ENCODE data around the gene NPTXR. TPM values are rescaled to one million over a fixed set of nuclear protein-coding genes. Genes with fewer than 3 reads are reported as not detected.

The NPTXR gene
- total and polyA plus RNA-seq, 10 of the 15 experiments (the other 5 are each of a cell fraction or from before 2014, with no cell fraction given) = 0.02 to 0.38 (median 0.07) TPM; not detected in 2

DNA sequence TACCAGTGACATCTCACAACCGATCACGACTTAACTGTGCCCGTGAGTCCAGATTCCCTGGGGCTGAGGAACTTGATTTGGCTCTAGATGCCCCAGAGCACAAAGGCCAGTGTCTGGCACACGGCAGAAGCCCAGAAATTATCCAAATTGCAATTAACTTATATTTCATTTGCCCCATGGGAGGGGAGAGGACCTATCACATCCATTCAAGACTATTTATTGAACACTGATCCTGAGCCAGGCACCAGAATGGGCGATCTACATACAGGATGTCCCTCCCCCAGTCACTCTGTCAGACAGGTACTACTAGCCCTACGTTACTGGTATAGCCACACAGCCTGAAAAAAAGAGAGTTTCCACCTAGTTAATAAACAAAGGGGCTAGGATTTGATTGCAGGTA is 55.0 kb downstream of the NPTXR start:
- ATAC-seq = no peak
- RAD21 ChIA-PET (ENCODE audit: unreplicated experiment) = no interaction called here
- H3K36me3 ChIP-seq (ENCODE audit: control insufficient read depth in 2 of 2, insufficient read depth in 2 of 2, low read length in 1 of 2) = no peaks in the 10 kb centered on the region
- H2AFZ ChIP-seq (ENCODE audit: control insufficient read depth, low read depth, low read length) = no peak overlapping the region
- H3K9ac ChIP-seq (ENCODE audit: control insufficient read depth, insufficient read depth, low read length) = no peak overlapping the region
- CTCF ChIA-PET = no interaction called here
- no peak for DNase-seq (ENCODE audit: low read depth, low spot score)
- intact Hi-C loops (cut with micrococcal nuclease; ENCODE audit: unreplicated experiment) = no loop called here
- WGBS (ENCODE audit: insufficient coverage, insufficient replicate concordance, low lambda C conversion rate, missing lambda C conversion rate) = 75% methylated on average over 6 of the region's 6 CpGs
- no peak for FAIRE-seq
- BruUV-seq (replicated peaks) = no TSS peak
- no peaks in the 10 kb centered on the region for H3K27me3 ChIP-seq (replicated peaks in 1 of 2; ENCODE audit: control insufficient read depth in 2 of 2, insufficient read depth in 2 of 2, low read length in 1 of 2)
- 0 out of 2 replicates have a peak, but pooled peaks cover 3% of the 10 kb centered on the region for H3K4me1 ChIP-seq (ENCODE audit: control insufficient read depth, insufficient read depth, low read length)
- H3K4me2 ChIP-seq (ENCODE audit: control insufficient read depth, insufficient read depth) = no peak overlapping the region
- H3K4me3 ChIP-seq = no peak overlapping the region
- TF ChIP-seq TARDBP (IDR thresholded peaks at IDR 0.05; ENCODE audit: borderline replicate concordance) (no peak), NBN (IDR thresholded peaks at IDR 0.05) (no peak), ESRRA (IDR thresholded peaks at IDR 0.05; ENCODE audit: low read length) (no peak), LARP7 (IDR thresholded peaks at IDR 0.05) (no peak), KAT2A (conservative IDR thresholded peaks at IDR 0.05; ENCODE audit: control insufficient read depth, low read depth, low read length) (no peak), MXI1 (IDR thresholded peaks at IDR 0.05; ENCODE audit: low read depth, low read length) (no peak), BCL11A (IDR thresholded peaks at IDR 0.05; ENCODE audit: low read depth, low read length) (no peak), SUPT20H (IDR thresholded peaks at IDR 0.05; ENCODE audit: borderline replicate concordance, control insufficient read depth, low read depth, low read length) (no peak), CREB1 (IDR thresholded peaks at IDR 0.05; ENCODE audit: low read depth) (no peak), IKZF1 (conservative IDR thresholded peaks at IDR 0.05) (no peak), MTA3 (IDR thresholded peaks at IDR 0.05; ENCODE audit: borderline replicate concordance, low read length) (no peak)
- TF ChIP-seq, protein P1, sequence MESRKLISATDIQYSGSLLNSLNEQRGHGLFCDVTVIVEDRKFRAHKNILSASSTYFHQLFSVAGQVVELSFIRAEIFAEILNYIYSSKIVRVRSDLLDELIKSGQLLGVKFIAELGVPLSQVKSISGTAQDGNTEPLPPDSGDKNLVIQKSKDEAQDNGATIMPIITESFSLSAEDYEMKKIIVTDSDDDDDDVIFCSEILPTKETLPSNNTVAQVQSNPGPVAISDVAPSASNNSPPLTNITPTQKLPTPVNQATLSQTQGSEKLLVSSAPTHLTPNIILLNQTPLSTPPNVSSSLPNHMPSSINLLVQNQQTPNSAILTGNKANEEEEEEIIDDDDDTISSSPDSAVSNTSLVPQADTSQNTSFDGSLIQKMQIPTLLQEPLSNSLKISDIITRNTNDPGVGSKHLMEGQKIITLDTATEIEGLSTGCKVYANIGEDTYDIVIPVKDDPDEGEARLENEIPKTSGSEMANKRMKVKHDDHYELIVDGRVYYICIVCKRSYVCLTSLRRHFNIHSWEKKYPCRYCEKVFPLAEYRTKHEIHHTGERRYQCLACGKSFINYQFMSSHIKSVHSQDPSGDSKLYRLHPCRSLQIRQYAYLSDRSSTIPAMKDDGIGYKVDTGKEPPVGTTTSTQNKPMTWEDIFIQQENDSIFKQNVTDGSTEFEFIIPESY (IDR thresholded peaks at IDR 0.05) = no peak
- TF ChIP-seq, protein P2, sequence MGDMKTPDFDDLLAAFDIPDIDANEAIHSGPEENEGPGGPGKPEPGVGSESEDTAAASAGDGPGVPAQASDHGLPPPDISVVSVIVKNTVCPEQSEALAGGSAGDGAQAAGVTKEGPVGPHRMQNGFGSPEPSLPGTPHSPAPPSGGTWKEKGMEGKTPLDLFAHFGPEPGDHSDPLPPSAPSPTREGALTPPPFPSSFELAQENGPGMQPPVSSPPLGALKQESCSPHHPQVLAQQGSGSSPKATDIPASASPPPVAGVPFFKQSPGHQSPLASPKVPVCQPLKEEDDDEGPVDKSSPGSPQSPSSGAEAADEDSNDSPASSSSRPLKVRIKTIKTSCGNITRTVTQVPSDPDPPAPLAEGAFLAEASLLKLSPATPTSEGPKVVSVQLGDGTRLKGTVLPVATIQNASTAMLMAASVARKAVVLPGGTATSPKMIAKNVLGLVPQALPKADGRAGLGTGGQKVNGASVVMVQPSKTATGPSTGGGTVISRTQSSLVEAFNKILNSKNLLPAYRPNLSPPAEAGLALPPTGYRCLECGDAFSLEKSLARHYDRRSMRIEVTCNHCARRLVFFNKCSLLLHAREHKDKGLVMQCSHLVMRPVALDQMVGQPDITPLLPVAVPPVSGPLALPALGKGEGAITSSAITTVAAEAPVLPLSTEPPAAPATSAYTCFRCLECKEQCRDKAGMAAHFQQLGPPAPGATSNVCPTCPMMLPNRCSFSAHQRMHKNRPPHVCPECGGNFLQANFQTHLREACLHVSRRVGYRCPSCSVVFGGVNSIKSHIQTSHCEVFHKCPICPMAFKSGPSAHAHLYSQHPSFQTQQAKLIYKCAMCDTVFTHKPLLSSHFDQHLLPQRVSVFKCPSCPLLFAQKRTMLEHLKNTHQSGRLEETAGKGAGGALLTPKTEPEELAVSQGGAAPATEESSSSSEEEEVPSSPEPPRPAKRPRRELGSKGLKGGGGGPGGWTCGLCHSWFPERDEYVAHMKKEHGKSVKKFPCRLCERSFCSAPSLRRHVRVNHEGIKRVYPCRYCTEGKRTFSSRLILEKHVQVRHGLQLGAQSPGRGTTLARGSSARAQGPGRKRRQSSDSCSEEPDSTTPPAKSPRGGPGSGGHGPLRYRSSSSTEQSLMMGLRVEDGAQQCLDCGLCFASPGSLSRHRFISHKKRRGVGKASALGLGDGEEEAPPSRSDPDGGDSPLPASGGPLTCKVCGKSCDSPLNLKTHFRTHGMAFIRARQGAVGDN (IDR thresholded peaks at IDR 0.05) = no peak
- TF ChIP-seq, protein P3, sequence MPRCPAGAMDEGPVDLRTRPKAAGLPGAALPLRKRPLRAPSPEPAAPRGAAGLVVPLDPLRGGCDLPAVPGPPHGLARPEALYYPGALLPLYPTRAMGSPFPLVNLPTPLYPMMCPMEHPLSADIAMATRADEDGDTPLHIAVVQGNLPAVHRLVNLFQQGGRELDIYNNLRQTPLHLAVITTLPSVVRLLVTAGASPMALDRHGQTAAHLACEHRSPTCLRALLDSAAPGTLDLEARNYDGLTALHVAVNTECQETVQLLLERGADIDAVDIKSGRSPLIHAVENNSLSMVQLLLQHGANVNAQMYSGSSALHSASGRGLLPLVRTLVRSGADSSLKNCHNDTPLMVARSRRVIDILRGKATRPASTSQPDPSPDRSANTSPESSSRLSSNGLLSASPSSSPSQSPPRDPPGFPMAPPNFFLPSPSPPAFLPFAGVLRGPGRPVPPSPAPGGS (IDR thresholded peaks at IDR 0.05; ENCODE audit: borderline replicate concordance, insufficient read depth, low read depth, low read length, poor library complexity, severe bottlenecking) = no peak
- H3K9me3 ChIP-seq (replicated peaks; ENCODE audit: control insufficient read depth, insufficient read depth, low read length) = no peaks in the 10 kb centered on the region
- in situ Hi-C loops (cut with MboI) = no loop called here
- no peak overlapping the region for H3K27ac ChIP-seq (ENCODE audit: control insufficient read depth, insufficient read depth)
- POLR2A ChIA-PET = interaction anchor here (1.1 kb wide), 1 partner anchor 42 kb away, joined by 3 read pairs; no protein-coding TSS in a partner anchor
- H3K79me2 ChIP-seq (ENCODE audit: control insufficient read depth, insufficient read depth, low read length) = no peaks in the 10 kb centered on the region
- no peaks in the 10 kb centered on the region for H4K20me1 ChIP-seq (ENCODE audit: control insufficient read depth, insufficient read depth)
- SMC1A ChIA-PET (ENCODE audit: uncharacterized antibody, unreplicated experiment) = no interaction called here

Data from GM12878 (cell line).